HK-2 (cell line): ENCODE results near the gene RPS6KA4.
A peak's percentile ranks its signal among the peaks of the same experiment; 100 is the strongest.

Experiments used
- DNase-seq: peaks from one replicate; pipeline ENCODE4 v3.0.0-alpha.2; 2018; ENCODE audit not compliant: unreplicated experiment

RPS6KA4 gene

GRCh38 chr11:64348383-64349024, 10.5 kb upstream of the RPS6KA4 start:
- no peak for DNase-seq

DNA sequence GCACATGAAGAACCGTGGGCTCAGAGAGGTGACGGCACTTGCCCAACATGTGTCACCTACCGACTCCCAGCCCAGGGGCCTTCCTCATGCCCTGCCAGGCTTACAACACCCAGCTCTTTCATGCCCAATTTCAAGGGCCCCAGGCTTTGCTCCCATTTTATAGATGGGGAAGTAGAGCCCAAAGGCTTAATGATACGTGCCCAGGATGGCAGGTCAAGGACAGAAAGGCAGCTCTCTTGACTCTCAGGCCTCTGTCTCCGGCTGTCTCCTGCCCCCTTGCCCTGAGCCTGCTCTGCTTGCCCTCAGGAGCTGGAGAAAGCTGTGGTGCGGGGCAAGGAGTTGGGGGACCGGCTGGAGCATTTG, 10.0 kb upstream of the RPS6KA4 start:
- DNase-seq: no peak

DNA sequence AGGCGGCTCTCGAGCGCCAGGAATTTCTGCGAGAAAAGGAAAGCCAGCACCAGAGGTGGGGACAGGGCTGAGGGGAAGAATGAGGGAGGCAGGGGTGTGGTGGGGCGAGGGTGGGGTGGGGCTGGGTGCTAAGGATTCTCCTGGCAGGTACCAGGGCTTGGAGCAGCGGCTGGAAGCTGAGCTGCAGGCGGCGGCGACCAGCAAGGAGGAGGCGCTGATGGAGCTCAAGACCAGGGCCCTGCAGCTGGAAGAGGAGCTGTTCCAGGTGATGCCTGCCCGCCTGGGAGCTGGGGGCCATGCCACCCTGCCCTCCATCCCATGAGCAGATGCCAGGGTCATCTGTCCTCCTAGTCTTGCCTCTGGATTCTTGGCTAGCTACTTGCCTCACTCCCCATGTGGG, 9.6 kb upstream of the RPS6KA4 start:
- no peak for DNase-seq

- no peak for DNase-seq
Observed at GRCh38 chr11:64351136-64351631, 7.8 kb upstream of the RPS6KA4 start.

DNA sequence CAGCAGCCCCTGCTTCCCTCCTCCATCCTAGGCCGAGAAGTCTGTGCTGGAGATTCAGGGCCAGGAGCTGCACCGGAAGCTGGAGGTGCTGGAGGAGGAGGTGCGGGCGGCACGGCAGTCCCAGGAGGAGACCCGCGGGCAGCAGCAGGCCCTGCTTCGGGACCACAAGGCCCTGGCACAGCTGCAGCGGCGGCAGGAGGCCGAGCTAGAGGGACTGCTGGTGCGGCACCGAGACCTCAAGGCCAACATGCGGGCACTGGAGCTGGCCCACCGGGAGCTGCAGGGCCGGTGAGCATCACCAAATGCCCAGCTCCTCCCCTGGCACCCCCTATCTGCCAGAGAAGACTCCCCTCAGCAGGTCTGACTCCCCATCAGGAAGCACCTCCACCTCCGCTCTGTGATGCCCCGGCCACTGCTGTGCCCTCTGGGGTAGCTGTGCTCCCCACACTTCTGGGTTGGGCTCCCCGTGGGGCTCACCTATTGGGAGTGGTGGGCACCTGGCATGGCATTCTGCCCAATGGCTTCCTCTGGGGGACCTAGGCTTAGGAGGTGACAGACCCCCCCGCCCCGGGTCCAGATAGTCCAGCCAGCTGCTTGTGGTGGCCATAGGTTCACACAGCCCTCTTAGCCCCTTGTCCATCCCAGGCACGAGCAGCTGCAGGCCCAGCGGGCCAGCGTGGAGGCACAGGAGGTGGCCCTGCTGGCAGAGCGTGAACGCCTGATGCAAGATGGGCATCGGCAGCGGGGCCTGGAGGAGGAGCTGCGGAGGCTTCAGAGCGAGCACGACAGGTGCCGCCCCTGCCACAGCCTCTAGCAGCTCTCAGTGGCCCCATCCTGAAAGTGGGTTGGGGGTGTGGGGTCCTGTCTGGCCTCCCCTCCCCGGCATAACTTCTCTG, 6.6 kb upstream of the RPS6KA4 start:
- DNase-seq: no peak

DNA sequence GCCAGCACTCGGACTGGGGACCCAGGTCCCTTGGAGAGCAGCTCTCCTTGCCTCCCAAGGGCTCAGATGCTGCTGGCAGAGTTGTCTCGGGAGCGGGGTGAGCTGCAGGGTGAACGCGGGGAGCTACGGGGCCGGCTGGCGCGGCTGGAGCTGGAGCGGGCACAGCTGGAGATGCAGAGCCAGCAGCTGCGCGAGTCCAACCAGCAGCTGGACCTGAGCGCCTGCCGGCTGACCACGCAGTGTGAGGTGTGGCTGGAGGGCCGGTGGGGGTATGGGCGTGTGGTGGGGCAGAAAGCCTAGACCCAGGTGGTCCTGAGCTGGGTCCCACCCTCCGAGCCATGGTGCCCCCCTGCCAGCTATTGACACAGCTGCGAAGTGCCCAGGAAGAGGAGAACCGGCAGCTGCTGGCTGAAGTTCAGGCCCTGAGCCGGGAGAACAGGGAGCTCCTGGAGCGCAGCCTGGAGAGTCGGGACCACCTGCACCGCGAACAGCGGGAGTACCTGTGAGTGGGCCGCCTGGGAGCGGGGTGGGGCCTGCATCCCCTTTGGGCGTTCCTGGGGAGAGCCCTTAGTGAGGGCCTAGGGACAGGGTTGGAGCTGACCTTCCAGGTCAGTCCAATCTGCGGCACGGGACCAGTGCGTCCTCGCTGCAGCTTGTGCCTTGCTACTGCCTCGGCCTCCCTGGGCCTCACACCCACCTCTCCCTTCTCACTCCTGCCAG, 5.8 kb upstream of the RPS6KA4 start:
- DNase-seq: no peak

GRCh38 chr11:64353715-64354506, 5.1 kb upstream of the RPS6KA4 start:
- DNase-seq: no peak

GRCh38 chr11:64355078-64355940, 3.7 kb upstream of the RPS6KA4 start:
- peak; percentile 80 for DNase-seq

GRCh38 chr11:64356498-64357411, 2.2 kb upstream of the RPS6KA4 start:
- no peak for DNase-seq

DNA sequence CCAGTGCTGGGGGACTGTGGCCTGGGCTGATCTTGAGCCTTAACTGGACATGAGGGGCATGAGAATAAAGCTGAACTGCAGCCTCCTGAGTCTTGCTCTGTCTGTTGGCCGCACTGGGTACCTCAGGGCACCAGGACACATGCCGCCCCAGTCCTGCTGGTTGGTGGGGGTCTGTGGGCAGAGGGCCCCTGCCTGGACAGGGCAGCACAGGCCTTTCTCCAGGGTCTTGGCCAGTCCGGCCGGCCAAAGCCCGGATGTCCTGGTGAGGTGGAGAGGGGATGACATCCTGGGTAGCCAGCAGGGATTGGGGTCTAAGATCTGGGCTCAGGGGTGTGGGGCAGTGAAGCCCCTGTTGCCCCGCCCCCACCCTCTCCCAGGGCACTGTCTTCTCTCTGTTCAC, 1.5 kb upstream of the RPS6KA4 start:
- DNase-seq: no peak

DNA sequence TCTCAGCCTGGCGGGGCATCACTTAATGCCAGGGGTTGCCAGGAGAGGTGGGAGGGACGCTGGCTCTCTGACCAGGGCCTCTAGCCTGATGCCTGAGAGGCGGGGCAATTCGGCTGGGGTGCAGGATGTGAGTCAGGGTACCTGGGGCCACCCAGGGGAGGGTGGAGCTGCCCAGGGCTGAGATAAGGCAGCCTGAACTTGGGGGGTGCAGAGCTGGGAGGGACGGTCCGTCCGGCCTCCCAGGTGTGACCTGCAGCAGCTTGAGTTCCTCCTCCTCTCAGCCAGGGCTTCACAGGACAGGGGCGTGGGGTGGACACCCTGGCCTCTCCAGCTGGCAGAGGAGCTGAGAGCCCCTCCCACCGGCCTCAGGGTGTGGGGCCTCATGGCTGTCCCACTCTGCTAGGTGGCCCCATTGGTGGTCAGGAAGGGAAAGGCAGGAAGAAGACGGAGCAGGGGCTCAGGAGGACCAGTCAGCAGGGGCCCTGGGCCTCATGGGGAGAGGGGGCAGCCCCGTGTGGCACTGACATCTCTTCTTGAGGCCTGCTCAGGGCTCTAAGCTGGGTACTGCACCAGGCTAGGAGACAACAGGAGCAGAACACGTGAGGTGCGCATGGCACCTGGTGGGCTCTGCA, 942 bp upstream of the RPS6KA4 start:
- DNase-seq: peak; percentile 82

- DNase-seq: no peak
Observed at GRCh38 chr11:64358536-64358906, 441 bp upstream of the RPS6KA4 start.

- no peak for DNase-seq
Observed at GRCh38 chr11:64359712-64360445, 917 bp downstream of the RPS6KA4 start.

GRCh38 chr11:64360448-64360921, 1.5 kb downstream of the RPS6KA4 start:
- DNase-seq: no peak

- no peak for DNase-seq
Observed at GRCh38 chr11:64361659-64362058, 2.7 kb downstream of the RPS6KA4 start.

DNA sequence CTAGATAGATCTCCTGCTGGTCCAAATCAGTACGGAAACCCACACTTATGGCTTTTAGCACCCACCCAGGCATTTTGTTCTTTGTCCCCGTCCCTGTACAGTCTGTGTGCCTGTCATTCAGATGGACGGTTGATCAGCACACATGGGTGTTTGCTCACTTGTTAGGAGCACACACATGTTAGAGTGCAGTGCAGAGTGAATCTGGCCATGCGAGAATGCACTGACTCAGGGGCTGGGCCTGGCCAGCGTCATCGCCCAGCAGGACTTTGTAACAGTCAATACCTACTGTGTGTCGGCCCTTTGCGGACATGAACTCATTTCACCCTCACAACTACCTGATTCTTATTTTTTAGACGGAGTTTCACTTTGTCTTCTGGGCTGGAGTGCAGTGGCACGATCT, 3.4 kb downstream of the RPS6KA4 start:
- no peak for DNase-seq

- DNase-seq: no peak
Observed at GRCh38 chr11:64364435-64364834, 5.5 kb downstream of the RPS6KA4 start.

GRCh38 chr11:64364911-64365310, 5.9 kb downstream of the RPS6KA4 start:
- DNase-seq: no peak
